Measurements from ENCODE around the gene FETUB. TPM values are rescaled to one million over a fixed set of nuclear protein-coding genes. Genes with fewer than 3 reads are reported as not detected.

FETUB gene
- total RNA-seq, 4 donors from 2014 or later: not detected

- no peak for TF ChIP-seq POLR2A (IDR thresholded peaks at IDR 0.05)
- TF ChIP-seq, protein P1, sequence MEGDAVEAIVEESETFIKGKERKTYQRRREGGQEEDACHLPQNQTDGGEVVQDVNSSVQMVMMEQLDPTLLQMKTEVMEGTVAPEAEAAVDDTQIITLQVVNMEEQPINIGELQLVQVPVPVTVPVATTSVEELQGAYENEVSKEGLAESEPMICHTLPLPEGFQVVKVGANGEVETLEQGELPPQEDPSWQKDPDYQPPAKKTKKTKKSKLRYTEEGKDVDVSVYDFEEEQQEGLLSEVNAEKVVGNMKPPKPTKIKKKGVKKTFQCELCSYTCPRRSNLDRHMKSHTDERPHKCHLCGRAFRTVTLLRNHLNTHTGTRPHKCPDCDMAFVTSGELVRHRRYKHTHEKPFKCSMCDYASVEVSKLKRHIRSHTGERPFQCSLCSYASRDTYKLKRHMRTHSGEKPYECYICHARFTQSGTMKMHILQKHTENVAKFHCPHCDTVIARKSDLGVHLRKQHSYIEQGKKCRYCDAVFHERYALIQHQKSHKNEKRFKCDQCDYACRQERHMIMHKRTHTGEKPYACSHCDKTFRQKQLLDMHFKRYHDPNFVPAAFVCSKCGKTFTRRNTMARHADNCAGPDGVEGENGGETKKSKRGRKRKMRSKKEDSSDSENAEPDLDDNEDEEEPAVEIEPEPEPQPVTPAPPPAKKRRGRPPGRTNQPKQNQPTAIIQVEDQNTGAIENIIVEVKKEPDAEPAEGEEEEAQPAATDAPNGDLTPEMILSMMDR (IDR thresholded peaks at IDR 0.05): no peak
- no peak for DNase-seq
- Histone ChIP-seq H3K9me3 (no peaks in the 10 kb centered on the region), H3K27me3 (no peaks in the 10 kb centered on the region), H3K4me3 (no peak overlapping the region), H3K4me1 (no peaks in the 10 kb centered on the region), H3K36me3 (no peaks in the 10 kb centered on the region), H3K27ac (no peak overlapping the region)
Observed at GRCh38 chr3:186635532-186635931, 4.7 kb upstream of the FETUB start.

DNA sequence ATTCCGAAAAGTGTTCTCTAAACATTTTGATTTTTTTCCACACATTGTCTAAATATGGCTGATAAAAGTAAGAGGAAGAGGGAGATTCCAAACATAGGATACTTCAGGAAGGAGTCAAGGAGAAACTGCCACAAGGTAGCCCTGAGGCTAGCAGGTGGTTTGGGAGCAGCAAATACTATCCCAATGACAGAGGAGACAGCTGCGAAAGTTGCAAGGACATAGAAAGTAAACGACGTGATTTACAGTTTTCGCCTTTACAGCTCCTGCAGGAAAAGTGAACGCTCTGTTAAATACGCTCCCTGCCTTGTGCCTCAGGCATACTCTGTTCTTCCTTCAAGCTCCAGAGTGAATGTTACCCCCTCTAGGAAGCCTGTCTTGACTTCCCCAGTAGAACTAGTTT is 3.7 kb upstream of the FETUB start:
- Histone ChIP-seq H3K36me3 (no peaks in the 10 kb centered on the region), H3K4me3 (no peak overlapping the region), H3K27ac (no peak overlapping the region), H3K27me3 (no peaks in the 10 kb centered on the region), H3K9me3 (no peaks in the 10 kb centered on the region), H3K4me1 (no peaks in the 10 kb centered on the region)
- TF ChIP-seq POLR2A (IDR thresholded peaks at IDR 0.05): no peak
- DNase-seq: no peak

DNA sequence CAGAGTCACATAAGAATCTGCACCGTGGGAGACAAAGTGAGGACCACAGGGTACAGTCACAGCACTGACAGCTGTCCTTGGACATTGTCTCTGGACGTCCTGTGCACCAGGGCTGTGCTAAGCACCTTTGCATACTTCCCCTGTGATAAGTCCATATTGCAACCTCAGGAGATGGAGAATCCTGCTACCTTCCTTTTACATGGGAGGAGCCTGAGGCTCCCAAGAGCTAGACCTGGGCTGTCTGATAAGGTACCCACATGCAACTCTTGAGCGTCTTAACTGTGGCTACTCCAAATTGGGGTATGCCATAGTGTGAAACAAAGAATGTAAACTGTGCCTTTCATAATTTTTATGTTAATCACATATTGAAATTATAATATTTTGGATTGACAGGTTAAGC is 2.5 kb upstream of the FETUB start:
- H3K9me3 ChIP-seq: no peaks in the 10 kb centered on the region
- no peak for DNase-seq
- H3K27me3 ChIP-seq: no peaks in the 10 kb centered on the region
- H3K27ac ChIP-seq: no peak overlapping the region
- no peaks in the 10 kb centered on the region for H3K4me1 ChIP-seq
- TF ChIP-seq, protein P1 (IDR thresholded peaks at IDR 0.05): no peak
- TF ChIP-seq POLR2A (IDR thresholded peaks at IDR 0.05): no peak
- H3K4me3 ChIP-seq: no peak overlapping the region
- H3K36me3 ChIP-seq: no peaks in the 10 kb centered on the region

DNA sequence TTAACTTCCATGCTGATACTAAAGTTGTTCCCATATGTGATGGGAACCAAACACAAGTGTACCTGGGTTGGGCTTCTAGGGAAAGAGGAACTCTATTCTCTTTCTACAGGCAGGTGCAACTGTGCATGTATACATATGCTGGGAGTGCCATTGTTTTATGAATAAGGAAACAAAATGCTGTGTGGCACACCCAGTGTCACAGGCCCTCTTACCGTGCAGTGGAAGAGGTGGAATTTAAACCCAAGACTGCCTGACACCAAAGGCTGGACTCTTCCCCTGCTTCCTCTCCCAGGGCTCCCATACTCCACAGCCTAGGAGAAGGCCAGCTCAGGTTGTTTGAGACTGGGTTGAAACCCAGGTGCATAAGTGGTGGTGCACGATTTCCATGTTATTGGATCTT is 1.9 kb upstream of the FETUB start:
- Histone ChIP-seq H3K4me1 (no peaks in the 10 kb centered on the region), H3K9me3 (no peaks in the 10 kb centered on the region), H3K27me3 (no peaks in the 10 kb centered on the region), H3K4me3 (no peak overlapping the region), H3K27ac (no peak overlapping the region), H3K36me3 (no peaks in the 10 kb centered on the region)
- TF ChIP-seq, protein P1 (IDR thresholded peaks at IDR 0.05): no peak
- TF ChIP-seq POLR2A (IDR thresholded peaks at IDR 0.05): no peak
- DNase-seq: no peak

DNA sequence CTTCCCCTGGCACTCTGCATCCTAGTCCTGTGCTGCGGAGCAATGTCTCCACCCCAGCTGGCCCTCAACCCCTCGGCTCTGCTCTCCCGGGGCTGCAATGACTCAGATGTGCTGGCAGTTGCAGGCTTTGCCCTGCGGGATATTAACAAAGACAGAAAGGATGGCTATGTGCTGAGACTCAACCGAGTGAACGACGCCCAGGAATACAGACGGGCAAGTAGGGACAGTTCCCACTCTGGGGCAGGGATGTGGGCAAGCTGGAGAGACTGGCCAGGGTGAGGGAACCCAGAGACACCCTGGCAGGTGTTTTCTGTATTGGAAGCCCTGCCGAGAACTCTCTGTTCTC is 247 bp downstream of the FETUB start:
- TF ChIP-seq, protein P1 (IDR thresholded peaks at IDR 0.05): no peak
- no peak for TF ChIP-seq POLR2A (IDR thresholded peaks at IDR 0.05)
- H3K27ac ChIP-seq: no peak overlapping the region
- no peaks in the 10 kb centered on the region for H3K36me3 ChIP-seq
- no peaks in the 10 kb centered on the region for H3K27me3 ChIP-seq
- no peaks in the 10 kb centered on the region for H3K4me1 ChIP-seq
- no peaks in the 10 kb centered on the region for H3K9me3 ChIP-seq
- DNase-seq: no peak
- no peak overlapping the region for H3K4me3 ChIP-seq

- DNase-seq: no peak
- Histone ChIP-seq H3K27ac (no peak overlapping the region), H3K36me3 (no peaks in the 10 kb centered on the region), H3K27me3 (no peaks in the 10 kb centered on the region), H3K4me1 (no peaks in the 10 kb centered on the region), H3K9me3 (no peaks in the 10 kb centered on the region), H3K4me3 (no peak overlapping the region)
- no peak for TF ChIP-seq POLR2A (IDR thresholded peaks at IDR 0.05)
- TF ChIP-seq, protein P1 (IDR thresholded peaks at IDR 0.05): no peak
Observed at GRCh38 chr3:186640929-186641328, 730 bp downstream of the FETUB start.

Measured in Peyer's patch (tissue), 4 donors.